HG03060 (cell line): Measurements from ENCODE around the gene EYS.
"Not testable (repeated sequence)": the region's sequence is repeated elsewhere in the genome, so short reads cannot be mapped to it uniquely, and the experiment has no call there.

Experiments
- ATAC-seq: cut with Tn5 transposase; IDR thresholded peaks from one replicate; pipeline ENCODE4 v1.9.1; 2021; ENCODE audit warnings: low read depth, moderate number of reproducible peaks; ENCODE audit not compliant: unreplicated experiment

Gene EYS

GRCh38 chr6:63792736-63793464, 1914.1 kb downstream of the EYS start:
- no peak for ATAC-seq

- ATAC-seq, result no peak
These were observed 1916.7 kb downstream of the EYS start for GRCh38 chr6:63790334-63790733.

GRCh38 chr6:63789699-63790098, 1917.3 kb downstream of the EYS start:
- no peak for ATAC-seq

- ATAC-seq, result no peak
These were observed 1918.5 kb downstream of the EYS start for GRCh38 chr6:63788569-63788968.

- ATAC-seq, result no peak
These were observed 1920.0 kb downstream of the EYS start for GRCh38 chr6:63787021-63787420.

GRCh38 chr6:63785006-63785405, 1922.0 kb downstream of the EYS start:
- ATAC-seq, result no peak

- ATAC-seq, result no peak
These were observed 1923.9 kb downstream of the EYS start for GRCh38 chr6:63783096-63783495.

- ATAC-seq, result no peak
These were observed 1932.1 kb downstream of the EYS start for GRCh38 chr6:63774961-63775360.

- no peak for ATAC-seq
These were observed 1933.8 kb downstream of the EYS start for GRCh38 chr6:63773200-63773599.

GRCh38 chr6:63765828-63766227, 1941.2 kb downstream of the EYS start:
- no peak for ATAC-seq

- no peak for ATAC-seq
These were observed 1942.6 kb downstream of the EYS start for GRCh38 chr6:63764318-63764916.

GRCh38 chr6:63760199-63760598, 1946.8 kb downstream of the EYS start:
- no peak for ATAC-seq

GRCh38 chr6:63759605-63760105, 1947.4 kb downstream of the EYS start:
- no peak for ATAC-seq

- ATAC-seq, result no peak
These were observed 1949.2 kb downstream of the EYS start for GRCh38 chr6:63757826-63758225.

GRCh38 chr6:63757275-63757674, 1949.8 kb downstream of the EYS start:
- not testable (repeated sequence) for ATAC-seq

- no peak for ATAC-seq
These were observed 1956.6 kb downstream of the EYS start for GRCh38 chr6:63750400-63750799.

GRCh38 chr6:63745784-63746183, 1961.2 kb downstream of the EYS start:
- no peak for ATAC-seq

GRCh38 chr6:63744810-63745209, 1962.2 kb downstream of the EYS start:
- ATAC-seq, result no peak

- no peak for ATAC-seq
These were observed 1963.3 kb downstream of the EYS start for GRCh38 chr6:63743691-63744090.

- no peak for ATAC-seq
These were observed 1965.0 kb downstream of the EYS start for GRCh38 chr6:63742060-63742459.

GRCh38 chr6:63740709-63741108, 1966.3 kb downstream of the EYS start:
- ATAC-seq, result no peak

GRCh38 chr6:63739094-63739687, 1967.8 kb downstream of the EYS start:
- no peak for ATAC-seq
